KMS-11 (cell line): ENCODE results near the gene GSTM3.

ENCODE experiments used
- H2AFZ ChIP-seq: fragments of 200-600 bp; sonication (generic); 2 replicates; pipeline ENCODE4 v1.6.1; 2016; ENCODE audit warnings: antibody characterized with exemption, mixed run types, low read depth
- H3K27ac ChIP-seq: fragments of 200-600 bp; sonication (generic); 2 replicates; pipeline ENCODE4 v1.6.1; 2016; ENCODE audit warnings: mild to moderate bottlenecking, mixed run types
- H3K27me3 ChIP-seq: fragments of 200-600 bp; sonication (generic); 2 replicates; pipeline ENCODE4 v1.6.1; 2017; ENCODE audit warnings: mild to moderate bottlenecking, low read depth, mixed run types, moderate library complexity; ENCODE audit not compliant: insufficient read depth
- H3K36me3 ChIP-seq: fragments of 200-600 bp; sonication (generic); 2 replicates; pipeline ENCODE4 v1.6.1; 2017; ENCODE audit warnings: mild to moderate bottlenecking, mixed run types; ENCODE audit not compliant: insufficient read depth
- H3K4me1 ChIP-seq: fragments of 200-600 bp; sonication (generic); 2 replicates; pipeline ENCODE4 v1.6.1; 2016; ENCODE audit warnings: mild to moderate bottlenecking, low read depth, mixed run types; ENCODE audit not compliant: poor library complexity, severe bottlenecking
- H3K4me2 ChIP-seq: fragments of 200-600 bp; sonication (generic); 2 replicates; pipeline ENCODE4 v1.7.0; 2016; ENCODE audit warnings: mild to moderate bottlenecking, mixed run types
- H3K4me3 ChIP-seq: fragments of 200-600 bp; sonication (generic); IDR thresholded peaks from 2 replicates; pipeline ENCODE4 v1.6.1; 2017; ENCODE audit warnings: low read depth, low read length, mixed read lengths; ENCODE audit not compliant: insufficient read depth
- H3K79me2 ChIP-seq: fragments of 200-600 bp; sonication (generic); 2 replicates; pipeline ENCODE4 v1.6.1; 2016; ENCODE audit warnings: low read depth, mixed run types; ENCODE audit not compliant: insufficient read depth
- H3K9ac ChIP-seq: fragments of 200-600 bp; sonication (generic); 2 replicates; pipeline ENCODE4 v1.6.1; 2016; ENCODE audit warnings: mild to moderate bottlenecking, mixed run types
- H4K20me1 ChIP-seq: fragments of 200-600 bp; sonication (generic); 2 replicates; pipeline ENCODE4 v1.6.1; 2016; ENCODE audit warnings: mild to moderate bottlenecking, mixed run types; ENCODE audit not compliant: insufficient read depth
- TF ChIP-seq, protein P1 (sequence below): fragments of 200-600 bp; sonication (generic); conservative IDR thresholded peaks from 2 replicates; pipeline ENCODE4 v1.6.1; 2017; ENCODE audit warnings: low read depth, mild to moderate bottlenecking, antibody characterized with exemption, low read length, moderate library complexity, mixed read lengths

GSTM3 gene

DNA sequence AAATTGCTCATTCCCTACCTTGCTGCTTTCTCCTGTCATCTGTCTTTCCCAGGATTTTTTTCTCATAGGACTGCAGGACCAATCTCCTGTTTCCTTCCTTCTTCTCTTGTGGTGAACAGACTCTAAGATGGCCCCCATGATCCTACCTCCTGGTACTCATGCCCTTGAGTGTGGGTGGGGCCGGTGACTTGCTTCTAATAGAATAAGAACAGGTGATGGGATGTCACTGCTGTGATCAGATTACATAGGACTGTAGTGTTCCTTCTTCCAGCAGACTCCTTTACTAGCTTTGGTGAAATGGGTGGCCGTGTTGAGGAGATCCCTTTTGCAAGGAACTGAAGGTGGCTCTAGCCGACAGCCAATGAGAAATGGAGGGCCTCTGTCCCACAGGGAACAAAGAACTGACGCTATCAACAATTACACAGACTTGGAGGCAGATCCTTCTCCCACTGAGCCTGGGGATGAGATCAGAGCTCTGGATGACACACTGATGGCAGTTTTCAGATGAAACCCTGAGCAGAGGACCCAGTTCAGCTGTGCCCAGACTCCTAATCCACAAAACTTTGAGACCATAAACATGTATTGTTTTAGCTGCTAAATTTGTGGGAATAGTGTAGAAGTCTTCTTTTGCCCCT, 7.5 kb downstream of the GSTM3 start:
- Histone ChIP-seq H4K20me1 (no peaks in the 10 kb centered on the region), H3K4me2 (no peak overlapping the region), H3K4me1 (no peaks in the 10 kb centered on the region), H3K27ac (no peak overlapping the region), H3K9ac (no peak overlapping the region), H3K79me2 (no peaks in the 10 kb centered on the region), H3K27me3 (no peaks in the 10 kb centered on the region), H3K4me3 (no peak overlapping the region), H3K36me3 (no peaks in the 10 kb centered on the region), H2AFZ (no peak overlapping the region)
- TF ChIP-seq, protein P1, sequence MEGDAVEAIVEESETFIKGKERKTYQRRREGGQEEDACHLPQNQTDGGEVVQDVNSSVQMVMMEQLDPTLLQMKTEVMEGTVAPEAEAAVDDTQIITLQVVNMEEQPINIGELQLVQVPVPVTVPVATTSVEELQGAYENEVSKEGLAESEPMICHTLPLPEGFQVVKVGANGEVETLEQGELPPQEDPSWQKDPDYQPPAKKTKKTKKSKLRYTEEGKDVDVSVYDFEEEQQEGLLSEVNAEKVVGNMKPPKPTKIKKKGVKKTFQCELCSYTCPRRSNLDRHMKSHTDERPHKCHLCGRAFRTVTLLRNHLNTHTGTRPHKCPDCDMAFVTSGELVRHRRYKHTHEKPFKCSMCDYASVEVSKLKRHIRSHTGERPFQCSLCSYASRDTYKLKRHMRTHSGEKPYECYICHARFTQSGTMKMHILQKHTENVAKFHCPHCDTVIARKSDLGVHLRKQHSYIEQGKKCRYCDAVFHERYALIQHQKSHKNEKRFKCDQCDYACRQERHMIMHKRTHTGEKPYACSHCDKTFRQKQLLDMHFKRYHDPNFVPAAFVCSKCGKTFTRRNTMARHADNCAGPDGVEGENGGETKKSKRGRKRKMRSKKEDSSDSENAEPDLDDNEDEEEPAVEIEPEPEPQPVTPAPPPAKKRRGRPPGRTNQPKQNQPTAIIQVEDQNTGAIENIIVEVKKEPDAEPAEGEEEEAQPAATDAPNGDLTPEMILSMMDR: no peak

DNA sequence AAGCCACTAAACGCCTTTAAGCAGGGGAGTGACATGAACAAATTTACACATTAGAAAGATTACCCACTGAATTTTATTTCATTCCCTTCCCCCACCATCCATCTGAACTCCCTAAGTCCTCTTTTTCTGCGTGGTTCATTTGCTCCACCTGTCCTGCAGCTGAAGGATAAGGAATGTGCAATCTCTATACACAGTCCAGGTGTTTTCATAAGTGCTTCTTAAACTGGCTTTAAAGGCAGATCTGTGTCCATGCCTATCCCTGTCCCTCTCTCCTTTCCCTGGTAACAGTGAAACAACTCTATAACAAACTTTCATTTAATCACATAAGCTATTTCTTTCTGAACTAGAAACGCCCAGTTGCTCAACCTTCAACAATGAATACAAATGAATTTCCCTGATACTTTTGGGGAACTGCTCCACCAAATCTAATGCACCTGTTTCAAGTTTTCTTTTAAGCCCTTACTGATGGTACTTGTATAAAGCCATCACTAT, 8.4 kb downstream of the GSTM3 start:
- H2AFZ ChIP-seq: no peak overlapping the region
- no peaks in the 10 kb centered on the region for H3K27me3 ChIP-seq
- no peaks in the 10 kb centered on the region for H3K79me2 ChIP-seq
- no peaks in the 10 kb centered on the region for H3K4me1 ChIP-seq
- no peaks in the 10 kb centered on the region for H4K20me1 ChIP-seq
- no peak overlapping the region for H3K27ac ChIP-seq
- no peaks in the 10 kb centered on the region for H3K36me3 ChIP-seq
- H3K9ac ChIP-seq: no peak overlapping the region
- H3K4me3 ChIP-seq: no peak overlapping the region
- H3K4me2 ChIP-seq: no peak overlapping the region
- TF ChIP-seq, protein P1: no peak

DNA sequence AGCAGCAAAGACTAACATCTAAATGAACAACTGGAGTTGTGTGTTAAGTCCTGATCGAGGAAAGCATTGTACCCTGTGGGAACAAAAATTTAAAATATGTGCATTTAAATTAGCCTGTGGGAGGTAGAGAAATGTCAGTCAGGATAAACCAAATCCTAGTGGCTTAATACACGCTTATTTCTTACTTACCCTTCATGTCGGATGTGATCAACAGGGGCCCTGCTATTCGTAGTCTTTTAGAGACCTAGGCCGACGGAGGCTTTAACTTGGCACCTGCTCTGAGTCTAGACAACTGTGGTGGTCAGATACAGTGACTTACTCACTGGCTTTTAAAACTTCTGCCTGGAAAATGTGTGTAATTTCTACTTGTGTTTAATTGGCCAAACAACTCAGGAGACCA, 10.2 kb downstream of the GSTM3 start:
- no peak overlapping the region for H3K4me3 ChIP-seq
- no peak overlapping the region for H2AFZ ChIP-seq
- H3K27me3 ChIP-seq: no peaks in the 10 kb centered on the region
- H3K4me2 ChIP-seq: no peak overlapping the region
- no peaks in the 10 kb centered on the region for H3K4me1 ChIP-seq
- no peaks in the 10 kb centered on the region for H4K20me1 ChIP-seq
- no peak overlapping the region for H3K27ac ChIP-seq
- H3K36me3 ChIP-seq: no peaks in the 10 kb centered on the region
- TF ChIP-seq, protein P1: no peak
- no peaks in the 10 kb centered on the region for H3K79me2 ChIP-seq
- no peak overlapping the region for H3K9ac ChIP-seq

DNA sequence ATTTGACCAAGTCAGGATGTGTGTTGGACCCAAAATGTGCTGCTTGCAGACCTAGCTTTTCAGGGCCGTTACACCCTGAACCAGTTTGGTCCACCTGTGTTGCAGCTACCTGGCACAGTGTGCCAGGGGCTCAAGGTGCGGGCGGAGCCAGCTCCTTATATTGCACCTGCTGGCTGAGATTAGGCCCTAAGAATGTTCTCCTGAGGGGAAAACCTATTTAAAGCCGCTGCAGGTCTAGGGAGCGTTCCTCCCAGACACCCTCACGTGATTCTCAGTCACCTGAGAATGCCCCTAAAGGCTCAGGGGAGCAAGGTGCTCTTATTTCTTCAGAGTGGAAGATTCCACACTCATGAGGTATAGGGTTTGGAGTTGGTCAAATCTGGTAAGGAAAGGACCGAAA, 12.0 kb downstream of the GSTM3 start:
- H3K27ac ChIP-seq: no peak overlapping the region
- H3K27me3 ChIP-seq: no peaks in the 10 kb centered on the region
- H4K20me1 ChIP-seq: no peaks in the 10 kb centered on the region
- H3K79me2 ChIP-seq: no peaks in the 10 kb centered on the region
- H3K9ac ChIP-seq: no peak overlapping the region
- no peaks in the 10 kb centered on the region for H3K36me3 ChIP-seq
- H3K4me3 ChIP-seq: no peak overlapping the region
- no peak overlapping the region for H2AFZ ChIP-seq
- no peak overlapping the region for H3K4me2 ChIP-seq
- TF ChIP-seq, protein P1: no peak
- H3K4me1 ChIP-seq: no peaks in the 10 kb centered on the region
